Choroid plexus epithelial cell (primary cell): ENCODE data around the gene GIGYF2.

Source experiments
- DNase-seq: peaks from one replicate; pipeline ENCODE4 v3.0.0-alpha.2; 2010; ENCODE audit warnings: low read depth
- H3K4me3 ChIP-seq: 2 replicates; pipeline ENCODE4 v1.5.1; 2011; ENCODE audit warnings: low read depth, mild to moderate bottlenecking, control low read depth, low read length, moderate library complexity
- CTCF ChIP-seq: conservative IDR thresholded peaks from 2 replicates; pipeline ENCODE4 v1.5.1; 2011; ENCODE audit warnings: low read depth, mild to moderate bottlenecking, control low read depth, inconsistent platforms, low read length, moderate library complexity

Gene GIGYF2

GRCh38 chr2:232697059-232697806 is at the start of gene GIGYF2:
TSS of gene GIGYF2 (plus strand) at chr2:232697331. CDS start at chr2:232735198, 37,867 bp downstream.
- TF ChIP-seq CTCF = no peak
- peak within 1 kb of the TSS; percentile 97 for H3K4me3 ChIP-seq
- DNase-seq = peak; percentile 97

DNA sequence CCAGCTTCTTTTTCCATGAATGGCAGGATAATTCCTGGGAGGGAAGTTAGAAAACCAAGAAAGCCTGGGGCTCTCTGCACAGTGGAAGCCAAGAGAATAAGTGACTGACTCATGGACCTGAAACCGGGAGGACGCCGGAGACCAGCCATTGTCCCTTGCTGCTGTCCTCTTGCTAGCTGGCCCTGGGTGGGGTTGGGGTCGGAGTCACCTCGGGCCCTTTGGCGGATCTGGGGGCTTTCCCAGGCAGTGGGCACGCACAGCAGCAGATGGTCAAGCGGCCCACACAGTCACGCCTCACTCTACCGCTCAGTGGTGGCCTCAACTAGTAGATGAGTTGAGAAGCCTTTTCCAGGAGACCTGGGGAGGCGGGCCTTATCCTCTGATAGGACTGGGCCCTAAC is 48.1 kb upstream of the GIGYF2 start:
- no peak overlapping the region for H3K4me3 ChIP-seq
- no peak for DNase-seq
- no peak for TF ChIP-seq CTCF

DNA sequence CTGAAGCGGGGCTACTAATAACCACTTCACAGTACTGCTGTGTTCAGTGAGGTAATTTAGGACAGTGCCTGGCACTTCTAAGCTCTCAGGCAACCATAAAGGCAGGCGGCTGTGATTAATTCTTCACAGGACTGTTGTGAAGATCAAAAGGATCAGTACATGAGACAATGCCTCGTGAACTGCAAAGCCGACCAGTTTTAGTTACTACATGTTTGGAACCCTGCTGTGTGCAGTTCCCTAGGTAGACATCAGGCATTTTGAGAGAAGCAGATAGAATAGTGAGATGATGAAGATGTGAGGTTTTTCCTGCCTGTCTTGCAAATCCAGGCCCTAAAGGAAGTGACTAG is 44.7 kb upstream of the GIGYF2 start:
- DNase-seq = peak; percentile 60

DNA sequence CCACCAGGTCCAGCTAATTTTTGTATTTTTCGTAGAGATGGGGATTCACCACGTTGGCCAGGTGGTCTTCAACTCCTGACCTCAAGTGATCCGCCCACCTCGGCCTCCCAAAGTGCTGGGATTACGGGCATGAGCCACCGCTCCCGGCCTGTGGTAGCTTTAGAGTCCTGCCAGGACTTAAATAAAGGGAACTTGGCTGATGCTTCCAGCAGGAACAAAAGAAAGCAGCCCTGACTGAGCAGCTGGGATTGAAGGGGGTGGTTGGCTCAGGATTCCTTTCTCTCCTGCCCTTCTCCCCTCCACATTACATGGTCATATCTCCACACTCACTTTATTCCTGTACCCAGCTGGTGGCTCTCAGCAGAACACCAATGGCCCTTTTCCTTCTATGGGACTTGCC is 43.7 kb upstream of the GIGYF2 start:
- no peak for TF ChIP-seq CTCF
- no peak for DNase-seq
- no peak overlapping the region for H3K4me3 ChIP-seq

More for the DNA sequence above, 44.7 kb upstream of the GIGYF2 start:
- TF ChIP-seq CTCF = no peak
- no peak overlapping the region for H3K4me3 ChIP-seq

GRCh38 chr2:232655392-232655791 is 41.7 kb upstream of the GIGYF2 start:
- no peak for DNase-seq
- no peak for TF ChIP-seq CTCF
- no peak overlapping the region for H3K4me3 ChIP-seq

DNA sequence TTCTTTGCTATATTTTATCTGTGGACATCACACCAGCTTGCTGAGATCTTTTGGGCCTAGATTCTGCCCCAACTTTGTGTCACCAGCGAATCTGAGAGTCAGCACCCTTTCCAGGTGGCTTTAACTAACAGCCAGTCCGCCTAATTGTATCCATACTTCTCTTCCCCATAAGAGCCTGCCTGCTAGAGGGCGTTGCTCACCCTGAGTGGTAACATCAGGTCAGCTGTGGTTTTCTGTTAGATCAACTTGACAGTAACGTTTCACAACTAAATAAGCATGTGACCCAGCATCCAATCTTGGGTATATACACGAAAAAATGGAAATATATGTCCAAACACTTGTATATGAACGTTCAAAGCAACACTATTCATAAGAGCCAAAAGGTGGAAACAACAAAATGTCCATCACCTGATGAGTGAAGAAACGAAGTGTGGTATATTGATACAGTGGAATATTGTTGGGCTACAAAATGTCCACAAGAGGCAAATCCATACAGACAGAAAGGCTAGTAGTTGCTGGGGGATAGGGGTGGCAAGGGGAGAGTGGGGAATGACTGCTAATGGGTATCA is 38.8 kb upstream of the GIGYF2 start:
- DNase-seq = peak; percentile 63
- H3K4me3 ChIP-seq = no peak overlapping the region
- TF ChIP-seq CTCF = peak; percentile 35

GRCh38 chr2:232659359-232659758 is 37.8 kb upstream of the GIGYF2 start:
- TF ChIP-seq CTCF = no peak
- DNase-seq = no peak
- H3K4me3 ChIP-seq = no peak overlapping the region
